Measurements from ENCODE around the gene RENBP. TPM values are rescaled to one million over a fixed set of nuclear protein-coding genes. Genes with fewer than 3 reads are reported as not detected.

Gene RENBP
- polyA plus RNA-seq, 4 donors, result 5.4 to 22.3 (median 14.5) TPM

DNA sequence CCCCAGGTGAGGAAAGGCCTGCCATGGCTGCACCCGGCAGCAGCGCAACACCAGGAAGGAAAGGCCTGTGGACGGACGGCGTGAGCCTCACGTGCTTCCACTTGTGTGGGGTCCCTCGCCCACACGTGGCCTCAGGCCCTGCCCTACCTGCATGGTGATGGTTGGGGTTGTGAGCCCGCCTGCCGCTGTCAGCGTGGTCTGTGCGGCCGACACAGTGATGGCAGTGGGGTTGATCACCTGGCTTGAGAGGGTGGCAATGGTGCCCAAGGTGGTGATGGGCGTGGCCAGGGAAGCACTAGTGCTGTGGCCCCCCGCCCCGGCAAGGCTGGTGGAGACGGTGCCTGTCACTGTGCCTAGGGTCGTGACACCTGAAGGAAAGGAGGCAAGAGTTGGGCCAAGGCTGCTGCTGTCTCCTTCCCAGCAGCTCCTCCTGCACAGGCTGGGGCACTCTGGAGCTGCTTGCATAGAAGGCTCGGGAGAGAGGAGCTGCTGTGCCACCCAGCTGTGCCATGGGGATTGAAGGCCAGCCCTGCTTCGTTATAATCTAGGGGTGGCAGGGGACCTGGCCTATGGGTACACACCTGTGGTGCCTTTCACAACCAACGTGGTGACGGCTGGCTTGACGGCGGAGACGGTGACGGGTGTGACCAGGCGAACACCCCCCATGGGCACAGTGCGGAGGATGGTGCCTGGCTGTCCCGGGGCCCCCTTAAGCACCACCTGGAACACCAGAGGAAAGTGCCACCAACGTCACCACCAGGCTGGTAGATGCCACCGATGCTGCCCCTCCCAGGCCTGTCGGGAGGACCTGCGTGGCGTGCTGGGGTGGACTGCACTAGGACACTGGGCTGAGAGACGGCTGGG lies 11.8 kb upstream of the RENBP start:
- no peak for DNase-seq (ENCODE audit: low read depth in 4 of 4, low spot score in 3 of 4)

DNA sequence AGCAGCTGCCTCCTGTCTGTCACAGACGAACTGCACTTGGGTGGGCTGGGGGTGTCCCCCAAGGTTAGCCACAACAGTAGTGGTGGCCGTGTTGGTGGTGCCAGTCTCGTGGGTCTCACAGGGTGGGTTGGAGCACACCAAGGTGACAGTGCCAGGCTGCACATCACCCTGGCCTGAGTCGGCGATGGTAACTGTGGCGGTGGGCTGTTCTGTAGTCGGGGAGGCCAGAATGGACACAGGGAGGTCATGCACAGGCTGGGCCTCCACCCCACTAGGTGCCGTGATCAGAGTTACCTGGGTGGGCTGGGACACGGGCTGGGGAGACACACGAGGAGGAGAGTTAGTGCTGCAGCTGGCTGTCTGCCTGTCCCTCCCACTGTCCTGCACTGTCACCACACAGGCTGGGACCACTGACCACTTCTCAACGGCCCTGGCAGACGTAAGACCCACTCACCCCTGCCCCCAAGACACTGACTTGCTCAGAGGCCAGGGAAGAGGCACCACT lies 10.8 kb upstream of the RENBP start:
- no peak for DNase-seq (ENCODE audit: low read depth in 4 of 4, low spot score in 3 of 4)

DNA sequence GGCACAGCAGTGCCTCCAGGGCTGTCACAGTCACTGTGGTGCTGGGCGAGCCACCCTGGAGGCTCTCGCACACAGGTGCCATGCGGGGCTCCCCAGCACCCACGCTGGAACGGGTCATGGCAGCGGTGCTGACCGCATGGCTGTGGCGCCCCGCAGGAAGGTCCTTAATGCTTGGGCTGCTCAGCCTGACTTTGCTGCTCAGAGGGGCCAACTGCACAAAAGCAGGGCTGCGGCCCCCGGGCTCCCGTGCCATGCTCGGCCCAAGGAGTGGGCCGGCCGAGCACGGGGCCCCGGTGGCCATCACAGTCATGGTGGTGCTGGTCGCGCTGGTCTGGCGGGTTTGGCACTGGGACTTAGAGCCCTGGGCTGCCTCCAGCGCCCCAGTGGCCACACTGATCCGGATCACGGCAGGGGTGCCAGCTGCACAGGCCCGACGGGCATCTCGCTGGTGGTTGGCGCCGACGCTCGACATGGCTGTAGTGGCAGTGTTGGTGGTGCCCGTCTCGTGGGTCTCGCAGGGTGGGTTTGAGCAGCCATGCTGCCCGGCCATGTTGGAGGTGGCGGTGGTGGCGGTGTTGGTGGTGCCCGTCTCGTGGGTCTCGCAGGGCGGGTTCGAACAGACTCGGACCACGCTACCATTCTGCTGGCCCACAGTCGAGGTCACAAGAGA lies 10.2 kb upstream of the RENBP start:
- no peak for DNase-seq (ENCODE audit: low read depth in 4 of 4, low spot score in 3 of 4)

- no peak for DNase-seq (ENCODE audit: low read depth in 4 of 4, low spot score in 3 of 4)
These were observed 9.6 kb upstream of the RENBP start for GRCh38 chrX:153953892-153954557.

GRCh38 chrX:153953342-153953830 lies 8.9 kb upstream of the RENBP start:
- DNase-seq (ENCODE audit: low read depth in 4 of 4, low spot score in 3 of 4), result no peak

GRCh38 chrX:153952373-153953026 lies 8.1 kb upstream of the RENBP start:
- no peak for DNase-seq (ENCODE audit: low read depth in 4 of 4, low spot score in 3 of 4)

DNA sequence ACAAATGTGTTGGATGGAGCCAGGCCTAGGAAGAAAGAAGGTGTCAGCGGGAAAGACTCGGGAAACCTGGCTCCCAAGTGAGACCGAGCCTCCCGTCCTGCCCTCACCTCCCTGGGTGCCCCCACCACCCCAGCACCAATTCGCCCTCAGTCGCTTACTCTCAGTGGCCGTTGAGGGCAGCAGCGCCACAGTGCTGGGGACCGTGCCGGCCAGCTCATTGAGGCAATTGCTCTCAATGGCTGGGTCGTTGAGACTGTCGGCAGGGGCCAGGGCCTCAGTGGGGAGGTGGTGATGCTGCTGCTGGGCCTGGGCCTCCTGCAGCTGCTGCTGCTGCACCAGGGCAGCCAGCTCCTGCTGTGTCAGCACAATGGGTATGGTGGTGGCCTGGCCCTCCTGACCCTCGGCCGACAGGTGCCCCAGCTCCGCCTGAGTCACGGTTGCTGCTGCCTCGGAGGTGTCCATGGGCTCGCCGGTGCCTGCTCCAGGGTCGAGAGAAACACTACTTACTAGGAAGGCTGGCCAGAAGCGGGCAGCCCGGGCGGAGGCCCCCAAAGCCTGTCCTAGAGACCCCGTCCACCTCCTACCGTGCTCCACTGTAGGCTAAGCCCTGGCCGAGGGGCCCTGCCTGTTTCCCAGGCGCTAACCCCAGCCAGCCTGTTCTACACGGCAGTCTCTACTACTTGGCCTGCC lies 7.4 kb upstream of the RENBP start:
- DNase-seq (ENCODE audit: low read depth in 4 of 4, low spot score in 3 of 4), result no peak

DNA sequence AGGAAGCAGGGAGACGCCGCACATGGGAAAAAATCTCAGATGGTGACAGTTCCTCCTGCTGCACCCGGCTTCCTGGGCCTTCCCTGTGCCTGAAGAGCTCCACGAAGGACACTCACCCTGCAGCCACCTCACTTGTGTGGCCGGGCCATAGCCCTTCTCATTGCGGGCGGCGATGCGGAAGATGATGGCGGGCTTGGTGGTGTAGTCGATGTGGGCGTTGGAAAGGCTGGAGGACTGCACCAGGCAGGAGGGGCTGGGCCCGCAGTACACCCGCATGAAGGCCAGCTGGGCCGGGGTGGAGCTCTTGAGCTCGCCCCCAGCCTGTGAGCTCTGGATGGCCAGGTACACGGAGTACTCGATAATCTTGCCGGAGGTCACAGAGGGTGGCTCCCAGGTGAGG lies 5.7 kb upstream of the RENBP start:
- no peak for DNase-seq (ENCODE audit: low read depth in 4 of 4, low spot score in 3 of 4)

DNA sequence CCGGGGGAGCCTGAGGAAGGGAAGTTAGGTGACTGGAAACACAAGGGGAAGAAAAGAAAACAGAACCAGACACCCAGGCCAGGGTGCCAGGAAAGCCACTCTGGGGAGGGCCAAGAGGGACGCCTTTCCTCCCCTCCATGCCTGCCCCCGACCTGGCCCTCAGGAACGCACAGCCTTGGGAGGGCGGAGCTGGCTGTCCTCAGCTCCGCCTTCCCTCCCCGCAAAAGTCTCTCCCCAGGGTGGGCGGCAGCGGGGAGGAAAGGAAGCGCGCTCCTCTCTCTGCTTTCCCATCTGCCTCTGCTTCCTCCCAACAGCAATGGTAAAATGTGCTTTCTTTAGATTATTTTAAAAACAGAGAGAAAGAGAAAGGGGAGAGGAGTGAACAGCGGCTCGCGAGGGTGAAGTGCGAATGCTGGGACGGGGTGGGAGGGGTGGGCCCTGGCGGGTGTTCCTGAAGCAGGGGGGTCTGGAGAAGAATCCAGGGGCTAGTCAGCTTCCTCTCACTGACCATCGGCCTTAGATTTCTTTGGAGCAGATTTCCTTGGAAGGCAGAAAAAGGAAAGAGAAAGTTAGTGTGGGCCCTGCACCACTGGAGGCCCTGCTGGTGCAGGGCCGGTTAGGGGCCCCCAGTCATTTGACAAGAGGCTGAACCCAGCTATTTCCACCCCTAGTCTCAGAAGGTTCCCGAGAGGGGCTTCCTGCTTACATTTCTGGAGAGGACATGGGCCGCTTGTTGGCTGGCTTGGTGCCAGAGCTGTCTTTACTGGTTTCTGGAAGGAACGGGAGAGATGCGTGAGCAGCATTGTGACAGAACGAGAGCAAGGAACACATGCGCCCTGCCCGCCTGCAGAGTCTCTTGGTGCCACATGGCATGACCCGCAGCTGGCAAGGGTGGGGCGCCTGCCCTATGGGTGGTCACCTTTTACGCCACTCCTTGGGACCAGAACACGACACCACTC lies 4.7 kb upstream of the RENBP start:
- no peak for DNase-seq (ENCODE audit: low read depth in 4 of 4, low spot score in 3 of 4)

DNA sequence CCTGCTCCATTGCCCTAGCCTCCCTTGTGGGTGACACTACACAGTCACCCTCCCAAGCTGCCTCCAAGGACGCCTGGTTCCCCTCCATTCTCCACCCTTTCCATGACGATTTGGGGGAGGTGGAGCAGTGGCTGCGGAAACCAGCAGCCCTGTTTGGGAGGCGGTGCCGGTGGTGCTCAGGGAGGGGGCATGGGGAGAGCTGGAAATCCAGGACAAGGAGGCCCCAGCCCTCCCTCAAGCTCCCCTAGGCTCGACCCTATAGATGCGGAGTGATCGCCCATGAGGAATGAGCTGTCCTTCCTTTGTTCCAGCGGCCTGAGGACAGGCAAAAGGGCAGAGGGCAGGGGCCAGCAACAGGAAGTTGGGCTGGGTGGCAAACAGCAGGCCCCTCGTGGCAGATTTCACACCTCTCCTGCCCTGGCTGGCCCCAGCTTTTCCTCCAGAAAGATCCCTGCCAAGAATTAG lies 3.6 kb upstream of the RENBP start:
- DNase-seq (ENCODE audit: low read depth in 4 of 4, low spot score in 3 of 4), result no peak

GRCh38 chrX:153947009-153947769 lies 2.7 kb upstream of the RENBP start:
- no peak for DNase-seq (ENCODE audit: low read depth in 4 of 4, low spot score in 3 of 4)

- DNase-seq (ENCODE audit: low read depth in 4 of 4, low spot score in 3 of 4), result no peak
These were observed 1.8 kb upstream of the RENBP start for GRCh38 chrX:153945956-153946943.

DNA sequence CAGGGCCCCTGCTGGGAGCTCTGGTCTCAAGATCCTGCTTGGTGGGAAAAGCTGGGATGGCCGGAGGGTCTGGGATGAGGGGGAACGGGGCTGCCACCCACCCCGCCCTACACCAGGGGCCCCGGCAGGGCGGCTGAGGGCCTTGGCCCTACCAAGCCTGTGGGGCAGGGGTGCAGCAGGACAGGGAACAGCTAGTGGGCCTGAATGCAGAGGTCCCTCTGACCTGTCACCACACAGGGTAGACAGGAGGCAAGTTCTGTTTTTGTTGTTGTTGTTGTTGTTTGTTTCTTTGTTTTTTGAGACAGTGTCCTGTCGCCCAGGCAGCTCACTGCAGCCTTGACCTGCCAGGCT lies 332 bp upstream of the RENBP start:
- DNase-seq (ENCODE audit: low read depth in 4 of 4, low spot score in 3 of 4), result no peak

GRCh38 chrX:153941336-153942252 lies 2.8 kb downstream of the RENBP start:
- DNase-seq (ENCODE audit: low read depth in 4 of 4, low spot score in 3 of 4), result no peak

DNA sequence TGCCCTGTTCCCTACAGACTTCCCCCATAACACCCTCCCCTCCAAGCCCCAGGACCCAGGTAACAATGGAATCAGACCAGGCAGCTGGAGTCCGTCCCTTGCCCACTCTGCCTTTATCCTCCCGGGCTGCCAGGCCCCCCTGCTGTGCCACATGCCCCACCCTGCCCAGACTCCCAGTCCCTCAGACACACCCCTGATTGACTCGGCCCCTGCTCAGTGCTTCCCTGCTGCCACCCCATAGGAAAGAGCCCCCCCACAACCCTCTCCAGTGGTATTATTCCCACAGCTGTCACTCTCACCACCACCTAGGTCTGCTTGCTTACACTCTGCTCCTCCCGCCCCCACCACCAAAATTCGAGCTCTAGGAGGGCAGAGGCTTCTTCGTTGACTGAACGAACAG lies 4.9 kb downstream of the RENBP start:
- DNase-seq (ENCODE audit: low read depth in 4 of 4, low spot score in 3 of 4), result no peak

GRCh38 chrX:153938226-153938786 lies 6.1 kb downstream of the RENBP start:
- no peak for DNase-seq (ENCODE audit: low read depth in 4 of 4, low spot score in 3 of 4)

Data from left renal pelvis (tissue), 4 donors.